ENCODE data around the gene SBNO1.

- TF ChIP-seq POLR2AphosphoS5 (IDR thresholded peaks at IDR 0.05; ENCODE audit: low read depth) (no peak), SPI1 (IDR thresholded peaks at IDR 0.05; ENCODE audit: borderline replicate concordance, low read depth) (no peak)
- TF ChIP-seq, protein P1, sequence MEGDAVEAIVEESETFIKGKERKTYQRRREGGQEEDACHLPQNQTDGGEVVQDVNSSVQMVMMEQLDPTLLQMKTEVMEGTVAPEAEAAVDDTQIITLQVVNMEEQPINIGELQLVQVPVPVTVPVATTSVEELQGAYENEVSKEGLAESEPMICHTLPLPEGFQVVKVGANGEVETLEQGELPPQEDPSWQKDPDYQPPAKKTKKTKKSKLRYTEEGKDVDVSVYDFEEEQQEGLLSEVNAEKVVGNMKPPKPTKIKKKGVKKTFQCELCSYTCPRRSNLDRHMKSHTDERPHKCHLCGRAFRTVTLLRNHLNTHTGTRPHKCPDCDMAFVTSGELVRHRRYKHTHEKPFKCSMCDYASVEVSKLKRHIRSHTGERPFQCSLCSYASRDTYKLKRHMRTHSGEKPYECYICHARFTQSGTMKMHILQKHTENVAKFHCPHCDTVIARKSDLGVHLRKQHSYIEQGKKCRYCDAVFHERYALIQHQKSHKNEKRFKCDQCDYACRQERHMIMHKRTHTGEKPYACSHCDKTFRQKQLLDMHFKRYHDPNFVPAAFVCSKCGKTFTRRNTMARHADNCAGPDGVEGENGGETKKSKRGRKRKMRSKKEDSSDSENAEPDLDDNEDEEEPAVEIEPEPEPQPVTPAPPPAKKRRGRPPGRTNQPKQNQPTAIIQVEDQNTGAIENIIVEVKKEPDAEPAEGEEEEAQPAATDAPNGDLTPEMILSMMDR (IDR thresholded peaks at IDR 0.05; ENCODE audit: insufficient read depth, low read length) = no peak
These were observed 37.4 kb upstream of the SBNO1 start for GRCh38 chr12:123401753-123402683.

Data from HL-60 (cell line).